HG03060 (cell line): ENCODE measurements around the gene SARDH.

Source experiments
- ATAC-seq: cut with Tn5 transposase; IDR thresholded peaks from one replicate; pipeline ENCODE4 v1.9.1; 2021; ENCODE audit warnings: low read depth, moderate number of reproducible peaks; ENCODE audit not compliant: unreplicated experiment

The SARDH gene

GRCh38 chr9:133614678-133615077 is 123.5 kb downstream of the SARDH start:
- ATAC-seq, result no peak

GRCh38 chr9:133614056-133614455 is 124.1 kb downstream of the SARDH start:
- ATAC-seq, result no peak
